DOHH2 (cell line): ENCODE measurements around the gene CASZ1.

Experiments
- CTCF ChIP-seq: fragments of 200-600 bp; sonication (generic); IDR thresholded peaks from one replicate; pipeline ENCODE4 v1.5.1; 2014; ENCODE audit warnings: antibody characterized with exemption, mild to moderate bottlenecking, low read depth, low read length; ENCODE audit not compliant: poor library complexity, severe bottlenecking
- EZH2phosphoT487 ChIP-seq: fragments of 200-600 bp; sonication (generic); IDR thresholded peaks from 2 replicates; pipeline ENCODE4 v1.6.1; 2017; ENCODE audit warnings: borderline replicate concordance, mild to moderate bottlenecking, antibody characterized with exemption, low read length, moderate library complexity, mixed read lengths

- TF ChIP-seq CTCF: no peak
- no peak for TF ChIP-seq EZH2phosphoT487
Measured at GRCh38 chr1:10602936-10603335, 193.5 kb downstream of the CASZ1 start.
